Sigmoid colon (tissue), 4 donors: Measurements from ENCODE around the gene OPCML.

Experiments used
- CTCF ChIP-seq, 4 experiments: fragments of 450-650 bp in 3 of 4; fragments of 200-600 bp in 1 of 4; IDR thresholded peaks; one replicate each; pipeline ENCODE4 v1.5.1; 2016 to 2019; ENCODE audit warnings: antibody characterized with exemption in 4 of 4, mild to moderate bottlenecking in 3 of 4, moderate library complexity in 2 of 4
- EP300 ChIP-seq, 4 donors: sonication (generic); formaldehyde crosslinking; IDR thresholded peaks; one replicate each; pipeline ENCODE4 v1.6.1; 2017; ENCODE audit warnings: antibody characterized with exemption in 4 of 4
- POLR2A ChIP-seq, 2 donors: fragments of 450-650 bp; IDR thresholded peaks; one replicate each; pipeline ENCODE4 v1.6.1; 2016; ENCODE audit warnings: antibody characterized with exemption in 2 of 2, mild to moderate bottlenecking in 2 of 2, moderate library complexity in 2 of 2
- POLR2AphosphoS5 ChIP-seq, 4 donors: sonication (generic); formaldehyde crosslinking; IDR thresholded peaks; one replicate each; pipeline ENCODE4 v1.6.1; 2017; ENCODE audit warnings: antibody characterized with exemption in 4 of 4

GRCh38 chr11:132859306-132859705 is 673.0 kb downstream of the OPCML start:
- TF ChIP-seq CTCF (IDR thresholded peaks at IDR 0.05) = no peak
- no peak for TF ChIP-seq POLR2A (IDR thresholded peaks at IDR 0.05)
- no peak for TF ChIP-seq POLR2AphosphoS5 (IDR thresholded peaks at IDR 0.05)
- no peak for TF ChIP-seq EP300 (IDR thresholded peaks at IDR 0.05)
